ENCODE data around the gene SSH3.
"Not testable (repeated sequence)": the region's sequence is repeated elsewhere in the genome, so short reads cannot be mapped to it uniquely, and the experiment has no call there.

The SSH3 gene

GRCh38 chr11:67306769-67307544 is 3.6 kb downstream of the SSH3 start:
- in situ Hi-C loops (cut with MboI; ENCODE audit: low pct_unique_long_range_greater_than_20kb, low sequenced_read_pairs), result no loop called here
- no peak for DNase-seq

GRCh38 chr11:67307545-67308001 is 4.2 kb downstream of the SSH3 start:
- DNase-seq, result no peak
- in situ Hi-C loops (cut with MboI; ENCODE audit: low pct_unique_long_range_greater_than_20kb, low sequenced_read_pairs), result no loop called here

GRCh38 chr11:67308031-67308866 is 4.9 kb downstream of the SSH3 start:
- in situ Hi-C loops (cut with MboI; ENCODE audit: low pct_unique_long_range_greater_than_20kb, low sequenced_read_pairs), result no loop called here
- no peak for DNase-seq

GRCh38 chr11:67309166-67309565 is 5.8 kb downstream of the SSH3 start:
- no peak for DNase-seq
- in situ Hi-C loops (cut with MboI; ENCODE audit: low pct_unique_long_range_greater_than_20kb, low sequenced_read_pairs), result no loop called here

GRCh38 chr11:67309661-67310061 is 6.3 kb downstream of the SSH3 start:
- in situ Hi-C loops (cut with MboI; ENCODE audit: low pct_unique_long_range_greater_than_20kb, low sequenced_read_pairs), result no loop called here

GRCh38 chr11:67310246-67311050 is 7.1 kb downstream of the SSH3 start:
- in situ Hi-C loops (cut with MboI; ENCODE audit: low pct_unique_long_range_greater_than_20kb, low sequenced_read_pairs), result no loop called here
- no peak for DNase-seq

More at GRCh38 chr11:67309661-67310061, 6.3 kb downstream of the SSH3 start:
- DNase-seq, result no peak

- no peak for DNase-seq
- in situ Hi-C loops (cut with MboI; ENCODE audit: low pct_unique_long_range_greater_than_20kb, low sequenced_read_pairs), result no loop called here
These were observed 7.8 kb downstream of the SSH3 start for GRCh38 chr11:67311051-67311555.

GRCh38 chr11:67311556-67312082 is 8.3 kb downstream of the SSH3 start:
- in situ Hi-C loops (cut with MboI; ENCODE audit: low pct_unique_long_range_greater_than_20kb, low sequenced_read_pairs), result no loop called here
- no peak for DNase-seq

GRCh38 chr11:67312187-67313021 is 9.1 kb downstream of the SSH3 start:
- in situ Hi-C loops (cut with MboI; ENCODE audit: low pct_unique_long_range_greater_than_20kb, low sequenced_read_pairs), result no loop called here
- DNase-seq, result peak; percentile 85

- peak; percentile 25 for DNase-seq
- in situ Hi-C loops (cut with MboI; ENCODE audit: low pct_unique_long_range_greater_than_20kb, low sequenced_read_pairs), result no loop called here
These were observed 10.0 kb downstream of the SSH3 start for GRCh38 chr11:67313125-67313890.

GRCh38 chr11:67314218-67314617 is 10.9 kb downstream of the SSH3 start:
- in situ Hi-C loops (cut with MboI; ENCODE audit: low pct_unique_long_range_greater_than_20kb, low sequenced_read_pairs), result no loop called here

GRCh38 chr11:67315325-67315909 is 12.1 kb downstream of the SSH3 start:
- in situ Hi-C loops (cut with MboI; ENCODE audit: low pct_unique_long_range_greater_than_20kb, low sequenced_read_pairs), result no loop called here
- DNase-seq, result no peak

More at GRCh38 chr11:67314218-67314617, 10.9 kb downstream of the SSH3 start:
- no peak for DNase-seq

- in situ Hi-C loops (cut with MboI; ENCODE audit: low pct_unique_long_range_greater_than_20kb, low sequenced_read_pairs), result no loop called here
- DNase-seq, result no peak
These were observed 13.5 kb downstream of the SSH3 start for GRCh38 chr11:67316882-67317204.

- DNase-seq, result peak; percentile 98
- in situ Hi-C loops (cut with MboI; ENCODE audit: low pct_unique_long_range_greater_than_20kb, low sequenced_read_pairs), result no loop called here
These were observed 14.0 kb downstream of the SSH3 start for GRCh38 chr11:67317205-67317887.

GRCh38 chr11:67317888-67318555 is 14.7 kb downstream of the SSH3 start:
- in situ Hi-C loops (cut with MboI; ENCODE audit: low pct_unique_long_range_greater_than_20kb, low sequenced_read_pairs), result no loop called here
- DNase-seq, result peak; percentile 38

GRCh38 chr11:67318876-67319275 is 15.5 kb downstream of the SSH3 start:
- in situ Hi-C loops (cut with MboI; ENCODE audit: low pct_unique_long_range_greater_than_20kb, low sequenced_read_pairs); DNase-seq: not testable (repeated sequence)

Measured in KBM-7 (cell line).